Activated T-cell treated with anti-CD3 and anti-CD28 coated beads, Interleukin-2, amount 50 U/mL, for 48 hours (primary cell): ENCODE measurements around the gene ARVCF.

Experiments used
- DNase-seq, 2 experiments: peaks; one replicate each; pipeline ENCODE4 v3.0.0-alpha.2; 2020

Gene ARVCF

GRCh38 chr22:20053407-20054033 lies 36.9 kb upstream of the ARVCF start:
- no peak for DNase-seq

GRCh38 chr22:20052309-20053259 lies 36.0 kb upstream of the ARVCF start:
- no peak for DNase-seq

- DNase-seq = no peak
Measured at GRCh38 chr22:20051927-20052308, 35.3 kb upstream of the ARVCF start.

- no peak for DNase-seq
Measured at GRCh38 chr22:20046730-20047129, 30.1 kb upstream of the ARVCF start.

GRCh38 chr22:20044495-20045151 lies 28.0 kb upstream of the ARVCF start:
- no peak for DNase-seq

GRCh38 chr22:20043997-20044342 lies 27.3 kb upstream of the ARVCF start:
- DNase-seq = no peak

- no peak for DNase-seq
Measured at GRCh38 chr22:20043057-20043996, 26.7 kb upstream of the ARVCF start.

GRCh38 chr22:20040327-20041200 lies 23.9 kb upstream of the ARVCF start:
- DNase-seq = no peak

GRCh38 chr22:20039683-20040325 lies 23.2 kb upstream of the ARVCF start:
- no peak for DNase-seq

GRCh38 chr22:20038574-20038973 lies 22.0 kb upstream of the ARVCF start:
- DNase-seq = no peak

- DNase-seq = no peak
Measured at GRCh38 chr22:20037419-20037818, 20.8 kb upstream of the ARVCF start.

- no peak for DNase-seq
Measured at GRCh38 chr22:20036535-20037392, 20.1 kb upstream of the ARVCF start.

- DNase-seq = no peak
Measured at GRCh38 chr22:20036084-20036482, 19.5 kb upstream of the ARVCF start.

GRCh38 chr22:20035375-20036083 lies 18.9 kb upstream of the ARVCF start:
- DNase-seq = no peak

- DNase-seq = no peak
Measured at GRCh38 chr22:20034143-20034542, 17.5 kb upstream of the ARVCF start.

- no peak for DNase-seq
Measured at GRCh38 chr22:20033045-20033706, 16.6 kb upstream of the ARVCF start.

GRCh38 chr22:20032407-20032991 lies 15.9 kb upstream of the ARVCF start:
- no peak for DNase-seq

- DNase-seq = peak in 1 of 2 experiments; percentile 31
Measured at GRCh38 chr22:20031732-20032406, 15.2 kb upstream of the ARVCF start.
